HCT116 (cell line): ENCODE results near the gene SIN3A. TPM values are rescaled to one million over a fixed set of nuclear protein-coding genes. Genes with fewer than 3 reads are reported as not detected.

Experiments used
- ATAC-seq: fragments of 200-7000 bp; cut with Tn5 transposase; 2 replicates; pipeline ENCODE4 v1.9.1; 2020; ENCODE audit warnings: mild to moderate bottlenecking, moderate library complexity
- BruUV-seq: library from RNA; stranded (reverse); fragments of 400-500 nt; replicated peaks from 2 replicates; lab custom pipeline; 2021; lab: Mats Ljungman, UMichigan
- CTCF ChIA-PET: fragments of 300-600 bp; sonication (Branson Sonifier 250); formaldehyde crosslinking; loops from one replicate; lab custom pipeline; 2021; ENCODE audit warnings: antibody characterized with exemption; lab: Charles Lee
- POLR2A ChIA-PET: fragments of 300-600, 350-600 bp; sonication (Branson Sonifier 250); formaldehyde crosslinking; loops from one replicate; lab custom pipeline; 2021; ENCODE audit warnings: antibody characterized with exemption; lab: Charles Lee
- RAD21 ChIA-PET, 2 experiments: fragments of 300-600 bp; sonication (Branson Sonifier 250); formaldehyde crosslinking; loops; one replicate each; lab custom pipeline; 2023; ENCODE audit warnings: low total read pairs in 2 of 2; ENCODE audit not compliant: uncharacterized antibody in 2 of 2, unreplicated experiment in 2 of 2, low non-redundant PET in 1 of 2; lab: Charles Lee
- DNase-seq: peaks from one replicate; pipeline ENCODE4 v3.0.0-alpha.2; 2010; ENCODE audit warnings: low read depth, low spot score
- H2AFZ ChIP-seq: fragments of 200-600 bp; shearing (Covaris generic), sonication (generic); 2 replicates; pipeline ENCODE4 v1.6.1; 2017; ENCODE audit warnings: low read depth, mixed run types, mixed read lengths, antibody characterized with exemption, low read length; ENCODE audit not compliant: poor library complexity, severe bottlenecking
- H3K27ac ChIP-seq: 2 replicates; pipeline ENCODE4 v1.5.1; 2012; ENCODE audit warnings: low read depth, low read length
- H3K27me3 ChIP-seq: fragments of 200-600 bp; sonication (generic); 2 replicates; pipeline ENCODE4 v1.6.1; 2016; ENCODE audit warnings: mixed run types, low read length, mixed read lengths; ENCODE audit not compliant: insufficient read depth
- H3K36me3 ChIP-seq, 2 experiments: fragments of 200-500 bp in 1 of 2; fragments of 200-600 bp in 1 of 2; sonication (Bioruptor generic) in 1 of 2; sonication (generic) in 1 of 2; 2 replicates each; pipeline versions ENCODE4 v1.5.1 to v1.6.1; 2014 to 2016; ENCODE audit warnings: low read length in 2 of 2, inconsistent platforms in 1 of 2, mixed read lengths in 1 of 2, mixed run types in 1 of 2; ENCODE audit not compliant: insufficient read depth in 2 of 2, control insufficient read depth in 1 of 2
- H3K4me1 ChIP-seq, 2 experiments: fragments of 200-600 bp in 1 of 2; sonication (generic) in 1 of 2; 2 replicates each; pipeline versions ENCODE4 v1.5.1 to v1.6.1; 2012 to 2017; ENCODE audit warnings: low read length in 2 of 2, inconsistent platforms in 1 of 2, mild to moderate bottlenecking in 1 of 2, mixed read lengths in 1 of 2, mixed run types in 1 of 2, moderate library complexity in 1 of 2; ENCODE audit not compliant: insufficient read depth in 2 of 2, control insufficient read depth in 1 of 2
- H3K4me2 ChIP-seq: fragments of 200-600 bp; sonication (generic); 2 replicates; pipeline ENCODE4 v1.6.1; 2017; ENCODE audit warnings: mixed run types, low read length, mixed read lengths
- H3K4me3 ChIP-seq, 2 experiments: fragments of 200-600 bp in 1 of 2; sonication (generic) in 1 of 2; replicated peaks in 1 of 2; 2 replicates each; pipeline ENCODE4 v1.5.1; 2011 to 2016; ENCODE audit warnings: low read length in 2 of 2, control low read depth in 1 of 2, low read depth in 1 of 2, mild to moderate bottlenecking in 1 of 2, mixed read lengths in 1 of 2, mixed run types in 1 of 2
- H3K79me2 ChIP-seq: fragments of 200-600 bp; sonication (generic); 2 replicates; pipeline ENCODE4 v1.6.1; 2017; ENCODE audit warnings: mild to moderate bottlenecking, mixed run types, low read length, moderate library complexity, mixed read lengths; ENCODE audit not compliant: insufficient read depth
- H3K9ac ChIP-seq: fragments of 200-600 bp; sonication (generic); 2 replicates; pipeline ENCODE4 v1.6.1; 2016; ENCODE audit warnings: low read length, mixed read lengths
- H3K9me2 ChIP-seq: fragments of 200-600 bp; sonication (generic), shearing (Covaris generic); 2 replicates; pipeline ENCODE4 v1.6.1; 2017; ENCODE audit warnings: mixed run types, mild to moderate bottlenecking, moderate library complexity; ENCODE audit not compliant: insufficient read depth
- H3K9me3 ChIP-seq, 2 experiments: fragments of 200-500 bp in 1 of 2; fragments of 200-600 bp in 1 of 2; sonication (Bioruptor generic) in 1 of 2; sonication (generic) in 1 of 2; 2 replicates each; pipeline ENCODE4 v1.6.1; 2014 to 2017; ENCODE audit warnings: low read length in 2 of 2, mixed read lengths in 2 of 2, inconsistent platforms in 1 of 2, low read depth in 1 of 2, mild to moderate bottlenecking in 1 of 2, mixed run types in 1 of 2, moderate library complexity in 1 of 2; ENCODE audit not compliant: control insufficient read depth in 1 of 2, insufficient read depth in 1 of 2
- H4K20me1 ChIP-seq: fragments of 200-600 bp; sonication (generic), shearing (Covaris generic); 2 replicates; pipeline ENCODE4 v1.6.1; 2017; ENCODE audit warnings: mixed run types, mild to moderate bottlenecking, moderate library complexity; ENCODE audit not compliant: insufficient read depth
- CBX3 ChIP-seq: IDR thresholded peaks from 2 replicates; pipeline ENCODE4 v1.6.1; 2012; ENCODE audit warnings: low read depth
- EZH2 ChIP-seq: fragments of 200-600 bp; sonication (generic); IDR thresholded peaks from 2 replicates; pipeline ENCODE4 v1.6.1; 2017; ENCODE audit warnings: antibody characterized with exemption, mixed run types
- EZH2phosphoT487 ChIP-seq: fragments of 200-600 bp; IDR thresholded peaks from 2 replicates; pipeline ENCODE4 v1.6.1; 2018; ENCODE audit warnings: antibody characterized with exemption, borderline replicate concordance
- FOSL1 ChIP-seq: IDR thresholded peaks from 2 replicates; pipeline ENCODE4 v1.6.1; 2012; ENCODE audit warnings: low read depth
- RAD21 ChIP-seq: IDR thresholded peaks from 2 replicates; pipeline ENCODE4 v1.6.1; 2012; ENCODE audit warnings: low read depth, mild to moderate bottlenecking
- SIN3A ChIP-seq: IDR thresholded peaks from 2 replicates; pipeline ENCODE4 v1.6.1; 2012; ENCODE audit warnings: low read depth
- SP1 ChIP-seq: IDR thresholded peaks from 2 replicates; pipeline ENCODE4 v1.6.1; 2012; ENCODE audit warnings: low read depth
- SRF ChIP-seq: IDR thresholded peaks from 2 replicates; pipeline ENCODE4 v1.6.1; 2012; ENCODE audit warnings: low read depth
- ZBTB33 ChIP-seq: IDR thresholded peaks from 2 replicates; pipeline ENCODE4 v1.6.1; 2011; ENCODE audit warnings: mild to moderate bottlenecking, low read length, moderate library complexity; ENCODE audit not compliant: insufficient replicate concordance; ENCODE audit errors: extremely low read depth
- ZFX ChIP-seq: fragments of 450-650 bp; IDR thresholded peaks from 2 replicates; pipeline ENCODE4 v1.6.1; 2017
- intact Hi-C: fragments of 100-400 bp; cut with micrococcal nuclease; formaldehyde crosslinking; loops from 2 replicates; pipeline ENCODE4 v1.10.0; 2022
- total RNA-seq: library from RNA; stranded (reverse); gene quantifications from one replicate; pipeline ENCODE4 v1.2.1, GENCODE V29; 2021; ENCODE audit not compliant: unreplicated experiment
- TF ChIP-seq, protein P1 (sequence below): IDR thresholded peaks from 2 replicates; pipeline ENCODE4 v1.6.1; 2012; ENCODE audit warnings: low read depth

The SIN3A gene
- total RNA-seq, 1 experiment from 2014 or later = 70.1 TPM

DNA sequence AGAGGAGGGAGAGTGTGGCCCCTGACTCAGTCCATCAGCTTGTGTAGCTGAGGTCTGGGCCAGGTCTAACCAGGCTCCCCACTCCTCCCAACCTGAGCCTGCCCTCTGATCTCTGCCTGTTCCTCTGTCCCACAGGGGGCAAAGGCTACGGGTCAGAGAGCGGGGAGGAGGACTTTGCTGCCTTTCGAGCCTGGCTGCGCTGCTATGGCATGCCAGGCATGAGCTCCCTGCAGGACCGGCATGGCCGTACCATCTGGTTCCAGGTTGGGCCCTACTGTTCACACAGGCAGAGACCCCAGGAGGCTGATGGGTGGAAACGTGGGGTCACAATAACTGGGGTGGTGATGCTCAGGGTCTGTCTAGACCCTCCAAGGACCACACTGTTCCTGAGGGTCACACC lies 97.9 kb downstream of the SIN3A start:
- POLR2A ChIA-PET = interaction anchor here (1.8 kb wide), 1 partner anchor 14 kb away, joined by 6 read pairs; the partner anchor contains the start of gene MAN2C1

GRCh38 chr15:75352186-75353080 lies 99.1 kb downstream of the SIN3A start:
- H3K79me2 ChIP-seq = no peaks in the 10 kb centered on the region
- H3K9me3 ChIP-seq = no peaks in the 10 kb centered on the region
- no peaks in the 10 kb centered on the region for H3K9me2 ChIP-seq
- TF ChIP-seq SIN3A (no peak), ZBTB33 (no peak), FOSL1 (no peak), RAD21 (no peak), SP1 (no peak), EZH2phosphoT487 (no peak), CBX3 (no peak), SRF (no peak), ZFX (no peak)
- TF ChIP-seq, protein P1, sequence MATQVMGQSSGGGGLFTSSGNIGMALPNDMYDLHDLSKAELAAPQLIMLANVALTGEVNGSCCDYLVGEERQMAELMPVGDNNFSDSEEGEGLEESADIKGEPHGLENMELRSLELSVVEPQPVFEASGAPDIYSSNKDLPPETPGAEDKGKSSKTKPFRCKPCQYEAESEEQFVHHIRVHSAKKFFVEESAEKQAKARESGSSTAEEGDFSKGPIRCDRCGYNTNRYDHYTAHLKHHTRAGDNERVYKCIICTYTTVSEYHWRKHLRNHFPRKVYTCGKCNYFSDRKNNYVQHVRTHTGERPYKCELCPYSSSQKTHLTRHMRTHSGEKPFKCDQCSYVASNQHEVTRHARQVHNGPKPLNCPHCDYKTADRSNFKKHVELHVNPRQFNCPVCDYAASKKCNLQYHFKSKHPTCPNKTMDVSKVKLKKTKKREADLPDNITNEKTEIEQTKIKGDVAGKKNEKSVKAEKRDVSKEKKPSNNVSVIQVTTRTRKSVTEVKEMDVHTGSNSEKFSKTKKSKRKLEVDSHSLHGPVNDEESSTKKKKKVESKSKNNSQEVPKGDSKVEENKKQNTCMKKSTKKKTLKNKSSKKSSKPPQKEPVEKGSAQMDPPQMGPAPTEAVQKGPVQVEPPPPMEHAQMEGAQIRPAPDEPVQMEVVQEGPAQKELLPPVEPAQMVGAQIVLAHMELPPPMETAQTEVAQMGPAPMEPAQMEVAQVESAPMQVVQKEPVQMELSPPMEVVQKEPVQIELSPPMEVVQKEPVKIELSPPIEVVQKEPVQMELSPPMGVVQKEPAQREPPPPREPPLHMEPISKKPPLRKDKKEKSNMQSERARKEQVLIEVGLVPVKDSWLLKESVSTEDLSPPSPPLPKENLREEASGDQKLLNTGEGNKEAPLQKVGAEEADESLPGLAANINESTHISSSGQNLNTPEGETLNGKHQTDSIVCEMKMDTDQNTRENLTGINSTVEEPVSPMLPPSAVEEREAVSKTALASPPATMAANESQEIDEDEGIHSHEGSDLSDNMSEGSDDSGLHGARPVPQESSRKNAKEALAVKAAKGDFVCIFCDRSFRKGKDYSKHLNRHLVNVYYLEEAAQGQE = no peak
- H3K9ac ChIP-seq = no peak overlapping the region
- H3K4me2 ChIP-seq = no peak overlapping the region
- ATAC-seq (no peak), DNase-seq (no peak)
- no peaks in the 10 kb centered on the region for H3K27me3 ChIP-seq
- H3K4me3 ChIP-seq = no peak overlapping the region
- no peaks in the 10 kb centered on the region for H4K20me1 ChIP-seq
- intact Hi-C loops = no loop called here
- ChIA-PET CTCF (no interaction called here), POLR2A (interaction anchor here (1.8 kb wide), 1 partner anchor 16 kb away, joined by 6 read pairs; the partner anchor contains the start of gene MAN2C1), RAD21 (no interaction called here)
- H3K36me3 ChIP-seq = no peaks in the 10 kb centered on the region; a peak in 1 of 4 replicates
- peaks cover 0 to 8% of the 10 kb centered on the region in 2 experiments; a peak in 1 of 4 replicates for H3K4me1 ChIP-seq
- BruUV-seq = no TSS peak
- no peak overlapping the region for H3K27ac ChIP-seq
- no peak overlapping the region for H2AFZ ChIP-seq

More for the DNA sequence above, 97.9 kb downstream of the SIN3A start:
- no TSS peak for BruUV-seq
- H3K27me3 ChIP-seq = no peaks in the 10 kb centered on the region
- CTCF ChIA-PET = no interaction called here
- peaks cover 0 to 3% of the 10 kb centered on the region in 2 experiments; a peak in 1 of 4 replicates for H3K4me1 ChIP-seq
- no peak for ATAC-seq
- no peak overlapping the region for H3K4me3 ChIP-seq
- TF ChIP-seq CBX3 (no peak), EZH2 (no peak)
- DNase-seq = no peak
- intact Hi-C loops = no loop called here
- H2AFZ ChIP-seq = no peak overlapping the region
- RAD21 ChIA-PET = no interaction called here
- H4K20me1 ChIP-seq = no peaks in the 10 kb centered on the region
- no peaks in the 10 kb centered on the region for H3K79me2 ChIP-seq
- no peaks in the 10 kb centered on the region for H3K9me2 ChIP-seq
- no peaks in the 10 kb centered on the region for H3K9me3 ChIP-seq
- H3K27ac ChIP-seq = no peak overlapping the region
- no peak overlapping the region for H3K4me2 ChIP-seq
- peaks cover 2 to 7% of the 10 kb centered on the region in 2 experiments; a peak in 3 of 4 replicates for H3K36me3 ChIP-seq
- H3K9ac ChIP-seq = no peak overlapping the region
